HG02938 (cell line): ENCODE measurements around the gene TXNL4B.

Source experiments
- ATAC-seq: cut with Tn5 transposase; IDR thresholded peaks from one replicate; pipeline ENCODE4 v1.9.1; 2021; ENCODE audit warnings: mild to moderate bottlenecking, moderate library complexity; ENCODE audit not compliant: unreplicated experiment

Gene TXNL4B

GRCh38 chr16:72042157-72042660, 51.2 kb downstream of the TXNL4B start:
- no peak for ATAC-seq

- no peak for ATAC-seq
These were observed 57.3 kb downstream of the TXNL4B start for GRCh38 chr16:72036098-72036497.
